SK-N-SH (cell line): ENCODE data around the gene SGPP2. TPM values are rescaled to one million over a fixed set of nuclear protein-coding genes. Genes with fewer than 3 reads are reported as not detected.

ENCODE experiments used
- CTCF ChIA-PET: fragments of 300-600, 350-600 bp; formaldehyde crosslinking; extraction: SDS; loops from one replicate; lab custom pipeline; 2021; lab: Yijun Ruan, JAX
- POLR2A ChIA-PET: fragments of 350-600 bp; sonication (Branson Sonifier 250); formaldehyde crosslinking; extraction: SDS; loops from one replicate; lab custom pipeline; 2020; ENCODE audit warnings: antibody characterized with exemption, inconsistent platforms; lab: Yijun Ruan, JAX
- DNase-seq: peaks from one replicate; pipeline ENCODE4 v3.0.0; 2012
- H2AFZ ChIP-seq: fragments of 200-600 bp; sonication (generic); 2 replicates; pipeline ENCODE4 v1.8.1; 2016; ENCODE audit warnings: antibody characterized with exemption, mild to moderate bottlenecking, low read depth
- H3F3A ChIP-seq: fragments of 200-600 bp; sonication (generic); replicated peaks from 2 replicates; pipeline ENCODE3; 2016; ENCODE audit warnings: antibody characterized with exemption, mild to moderate bottlenecking; ENCODE audit not compliant: insufficient read depth
- H3K27ac ChIP-seq, 2 experiments: fragments of 200-500 bp in 1 of 2; fragments of 200-600 bp in 1 of 2; sonication (Bioruptor generic) in 1 of 2; sonication (generic), shearing (Covaris generic) in 1 of 2; 2 replicates each; pipeline versions ENCODE4 v1.5.1 to v1.6.1; 2014 to 2016; ENCODE audit warnings: low read depth in 2 of 2, inconsistent platforms in 1 of 2, low read length in 1 of 2, mild to moderate bottlenecking in 1 of 2, mixed read lengths in 1 of 2
- H3K27me3 ChIP-seq: fragments of 200-600 bp; sonication (generic), shearing (Covaris generic); 2 replicates; pipeline ENCODE4 v1.6.1; 2016; ENCODE audit warnings: mixed run types; ENCODE audit not compliant: insufficient read depth
- H3K36me3 ChIP-seq, 2 experiments: fragments of 200-500 bp in 1 of 2; fragments of 200-600 bp in 1 of 2; sonication (Bioruptor generic) in 1 of 2; sonication (generic) in 1 of 2; replicated peaks in 1 of 2; 2 replicates each; pipeline versions ENCODE3 to v1.5.1; 2014 to 2016; ENCODE audit warnings: low read length in 1 of 2, mild to moderate bottlenecking in 1 of 2; ENCODE audit not compliant: insufficient read depth in 2 of 2, control insufficient read depth in 1 of 2
- H3K4me1 ChIP-seq, 2 experiments: fragments of 200-500 bp in 1 of 2; fragments of 200-600 bp in 1 of 2; sonication (Bioruptor generic) in 1 of 2; sonication (generic), shearing (Covaris generic) in 1 of 2; 2 replicates each; pipeline versions ENCODE4 v1.5.1 to v1.6.1; 2014 to 2016; ENCODE audit warnings: low read depth in 1 of 2, low read length in 1 of 2, mixed run types in 1 of 2; ENCODE audit not compliant: insufficient read depth in 2 of 2, control insufficient read depth in 1 of 2
- H3K4me2 ChIP-seq: fragments of 200-600 bp; sonication (generic), shearing (Covaris generic); 2 replicates; pipeline ENCODE4 v1.6.1; 2017; ENCODE audit warnings: mixed run types
- H3K4me3 ChIP-seq, 2 experiments: fragments of 200-500 bp in 1 of 2; fragments of 200-600 bp in 1 of 2; sonication (Bioruptor generic) in 1 of 2; sonication (generic), shearing (Covaris generic) in 1 of 2; 2 replicates each; pipeline versions ENCODE4 v1.5.1 to v1.8.1; 2014 to 2016; ENCODE audit warnings: low read depth in 2 of 2, inconsistent platforms in 1 of 2, low read length in 1 of 2, mild to moderate bottlenecking in 1 of 2, mixed read lengths in 1 of 2, moderate library complexity in 1 of 2
- H3K79me2 ChIP-seq: fragments of 200-600 bp; sonication (generic); 2 replicates; pipeline ENCODE4 v1.8.1; 2017; ENCODE audit warnings: mild to moderate bottlenecking; ENCODE audit not compliant: insufficient read depth
- H3K9ac ChIP-seq: fragments of 200-600 bp; sonication (generic); 2 replicates; pipeline ENCODE4 v1.6.1; 2017; ENCODE audit warnings: mixed run types
- H3K9me2 ChIP-seq: fragments of 200-600 bp; sonication (generic); 2 replicates; pipeline ENCODE4 v1.6.1; 2017; ENCODE audit warnings: mixed run types
- H3K9me3 ChIP-seq: fragments of 200-600 bp; sonication (generic); 2 replicates; pipeline ENCODE4 v1.6.1; 2017; ENCODE audit warnings: mixed run types, mild to moderate bottlenecking, moderate library complexity
- H4K20me1 ChIP-seq: fragments of 200-600 bp; sonication (generic); 2 replicates; pipeline ENCODE4 v1.6.1; 2017; ENCODE audit warnings: mild to moderate bottlenecking, mixed run types; ENCODE audit not compliant: insufficient read depth
- CHD2 ChIP-seq: fragments of 150-350 bp; IDR thresholded peaks from 2 replicates; pipeline ENCODE4 v1.6.1; 2018; ENCODE audit warnings: low read length; ENCODE audit not compliant: partially characterized antibody
- EZH2phosphoT487 ChIP-seq: fragments of 200-600 bp; sonication (generic); IDR thresholded peaks from 2 replicates; pipeline ENCODE4 v1.6.1; 2017; ENCODE audit warnings: low read depth, mixed run types, mild to moderate bottlenecking, antibody characterized with exemption, moderate library complexity, borderline replicate concordance
- GATA2 ChIP-seq: sonication (generic); formaldehyde crosslinking; IDR thresholded peaks from 2 replicates; pipeline ENCODE4 v1.5.0; 2020; ENCODE audit warnings: mild to moderate bottlenecking, missing genetic modification reagents
- MEF2A ChIP-seq: IDR thresholded peaks from 2 replicates; pipeline ENCODE4 v1.4.0; 2012; ENCODE audit warnings: low read depth, borderline replicate concordance
- MXI1 ChIP-seq: IDR thresholded peaks from 2 replicates; pipeline ENCODE4 v1.6.1; 2012; ENCODE audit warnings: mild to moderate bottlenecking, low read depth, low read length, improper control_type of control experiment
- NRF1 ChIP-seq: IDR thresholded peaks from 2 replicates; pipeline ENCODE4 v1.6.1; 2012; ENCODE audit warnings: low read depth, mild to moderate bottlenecking, low read length
- POLR2AphosphoS5 ChIP-seq: IDR thresholded peaks from 2 replicates; pipeline ENCODE4 v1.6.1; 2012; ENCODE audit warnings: low read depth, low read length
- RAD21 ChIP-seq: IDR thresholded peaks from 2 replicates; pipeline ENCODE4 v1.6.1; 2012; ENCODE audit warnings: mild to moderate bottlenecking, low read length
- RXRA ChIP-seq: IDR thresholded peaks from 2 replicates; pipeline ENCODE4 v1.4.0; 2012; ENCODE audit warnings: low read depth, mild to moderate bottlenecking, borderline replicate concordance
- SIN3A ChIP-seq: IDR thresholded peaks from 2 replicates; pipeline ENCODE4 v1.6.1; 2012; ENCODE audit warnings: low read depth, mild to moderate bottlenecking, low read length, moderate library complexity, borderline replicate concordance
- SMC3 ChIP-seq: IDR thresholded peaks from 2 replicates; pipeline ENCODE4 v1.6.1; 2012; ENCODE audit warnings: low read depth, low read length, improper control_type of control experiment
- TEAD4 ChIP-seq: IDR thresholded peaks from 2 replicates; pipeline ENCODE4 v1.4.0; 2012; ENCODE audit warnings: mild to moderate bottlenecking, borderline replicate concordance; ENCODE audit not compliant: insufficient read depth
- WGBS: methylation state at CpG from one replicate; pipeline ENCODE4 v1.1.6; 2017; ENCODE audit warnings: low lambda C conversion rate; 5-methylcytosine and 5-hydroxymethylcytosine counted together
- polyA plus RNA-seq, 3 experiments: library from polyadenylated mRNA; depleted of rRNA; stranded (reverse); fragments of >200 nt; gene quantifications; 2 replicates each; pipeline ENCODE4 v1.2.3, GENCODE V29; 2012
- TF ChIP-seq, protein P1 (sequence below): fragments of 150-350 bp; IDR thresholded peaks from 2 replicates; pipeline ENCODE4 v1.6.1; 2016; ENCODE audit warnings: mild to moderate bottlenecking, low read depth, low read length
- TF ChIP-seq, protein P2 (sequence below): IDR thresholded peaks from 2 replicates; pipeline ENCODE4 v1.4.0; 2012; ENCODE audit warnings: low read depth, borderline replicate concordance
- TF ChIP-seq, protein P3 (sequence below): IDR thresholded peaks from 2 replicates; pipeline ENCODE4 v1.4.0; 2012; ENCODE audit warnings: low read depth
- TF ChIP-seq, protein P4 (sequence below): IDR thresholded peaks from 2 replicates; pipeline ENCODE4; 2012

SGPP2 gene
- polyA plus RNA-seq, 1 of the 3 experiments (the other 2 are of a cell fraction), result 0.03 TPM

DNA sequence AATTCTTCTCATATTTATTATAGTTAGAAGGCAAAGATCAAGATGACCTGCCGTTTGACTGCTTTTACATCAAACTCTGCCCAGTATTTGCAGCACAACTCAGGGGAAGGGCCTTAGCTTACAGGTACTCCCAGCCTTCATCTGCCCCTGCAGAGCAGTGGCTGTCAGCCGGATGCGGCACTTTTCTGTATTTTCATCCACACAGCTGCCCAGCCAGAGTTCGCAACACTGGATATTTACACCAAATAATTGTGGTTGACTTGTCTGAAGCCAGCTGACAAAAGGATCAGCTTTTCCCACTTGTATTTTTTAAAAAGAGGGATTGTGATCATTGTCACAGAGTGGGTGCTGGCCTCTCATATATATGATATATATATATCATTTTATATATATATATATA, 136.8 kb downstream of the SGPP2 start:
- CTCF ChIA-PET, result interaction anchor here (0.7 to 4.6 kb wide), 14 partner anchors 10 to 536 kb away, joined by 3 to 93 read pairs (median 4); a partner anchor contains a TSS
- no peaks in the 10 kb centered on the region for H3F3A ChIP-seq
- 98% methylated on average over 4 of the region's 4 CpGs for WGBS
- H3K9ac ChIP-seq, result no peak overlapping the region
- no peaks in the 10 kb centered on the region for H4K20me1 ChIP-seq
- H3K27me3 ChIP-seq, result no peaks in the 10 kb centered on the region
- H2AFZ ChIP-seq, result no peak overlapping the region
- H3K27ac ChIP-seq, result no peak overlapping the region
- no peaks in the 10 kb centered on the region for H3K4me1 ChIP-seq
- POLR2A ChIA-PET, result no interaction called here
- no peak for DNase-seq
- no peak overlapping the region for H3K4me2 ChIP-seq
- H3K36me3 ChIP-seq, result no peaks in the 10 kb centered on the region
- no peak overlapping the region for H3K4me3 ChIP-seq
- H3K9me2 ChIP-seq, result no peaks in the 10 kb centered on the region
- no peaks in the 10 kb centered on the region for H3K9me3 ChIP-seq
- TF ChIP-seq RXRA (no peak), TEAD4 (no peak), SIN3A (no peak), EZH2phosphoT487 (no peak), MXI1 (no peak), POLR2AphosphoS5 (no peak), MEF2A (no peak), GATA2 (CRISPR knock-in tag) (no peak), CHD2 (no peak), NRF1 (no peak), SMC3 (no peak), RAD21 (no peak)
- TF ChIP-seq, protein P1, sequence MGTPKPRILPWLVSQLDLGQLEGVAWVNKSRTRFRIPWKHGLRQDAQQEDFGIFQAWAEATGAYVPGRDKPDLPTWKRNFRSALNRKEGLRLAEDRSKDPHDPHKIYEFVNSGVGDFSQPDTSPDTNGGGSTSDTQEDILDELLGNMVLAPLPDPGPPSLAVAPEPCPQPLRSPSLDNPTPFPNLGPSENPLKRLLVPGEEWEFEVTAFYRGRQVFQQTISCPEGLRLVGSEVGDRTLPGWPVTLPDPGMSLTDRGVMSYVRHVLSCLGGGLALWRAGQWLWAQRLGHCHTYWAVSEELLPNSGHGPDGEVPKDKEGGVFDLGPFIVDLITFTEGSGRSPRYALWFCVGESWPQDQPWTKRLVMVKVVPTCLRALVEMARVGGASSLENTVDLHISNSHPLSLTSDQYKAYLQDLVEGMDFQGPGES, result no peak
- TF ChIP-seq, protein P2, sequence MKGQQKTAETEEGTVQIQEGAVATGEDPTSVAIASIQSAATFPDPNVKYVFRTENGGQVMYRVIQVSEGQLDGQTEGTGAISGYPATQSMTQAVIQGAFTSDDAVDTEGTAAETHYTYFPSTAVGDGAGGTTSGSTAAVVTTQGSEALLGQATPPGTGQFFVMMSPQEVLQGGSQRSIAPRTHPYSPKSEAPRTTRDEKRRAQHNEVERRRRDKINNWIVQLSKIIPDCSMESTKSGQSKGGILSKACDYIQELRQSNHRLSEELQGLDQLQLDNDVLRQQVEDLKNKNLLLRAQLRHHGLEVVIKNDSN, result no peak
- TF ChIP-seq, protein P3, sequence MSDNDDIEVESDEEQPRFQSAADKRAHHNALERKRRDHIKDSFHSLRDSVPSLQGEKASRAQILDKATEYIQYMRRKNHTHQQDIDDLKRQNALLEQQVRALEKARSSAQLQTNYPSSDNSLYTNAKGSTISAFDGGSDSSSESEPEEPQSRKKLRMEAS, result no peak
- TF ChIP-seq, protein P4, sequence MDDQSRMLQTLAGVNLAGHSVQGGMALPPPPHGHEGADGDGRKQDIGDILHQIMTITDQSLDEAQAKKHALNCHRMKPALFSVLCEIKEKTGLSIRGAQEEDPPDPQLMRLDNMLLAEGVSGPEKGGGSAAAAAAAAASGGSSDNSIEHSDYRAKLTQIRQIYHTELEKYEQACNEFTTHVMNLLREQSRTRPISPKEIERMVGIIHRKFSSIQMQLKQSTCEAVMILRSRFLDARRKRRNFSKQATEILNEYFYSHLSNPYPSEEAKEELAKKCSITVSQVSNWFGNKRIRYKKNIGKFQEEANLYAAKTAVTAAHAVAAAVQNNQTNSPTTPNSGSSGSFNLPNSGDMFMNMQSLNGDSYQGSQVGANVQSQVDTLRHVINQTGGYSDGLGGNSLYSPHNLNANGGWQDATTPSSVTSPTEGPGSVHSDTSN, result no peak
- no peaks in the 10 kb centered on the region for H3K79me2 ChIP-seq
